Endothelial cell of umbilical vein (primary cell): ENCODE measurements around the gene GLP1R. TPM values are rescaled to one million over a fixed set of nuclear protein-coding genes. Genes with fewer than 3 reads are reported as not detected.

Experiments
- BruUV-seq: library from RNA; stranded (reverse); fragments of 400-500 nt; replicated peaks from 2 replicates; lab custom pipeline; 2021; lab: Mats Ljungman, UMichigan
- CTCF ChIA-PET: fragments of 300-600, 350-600 bp; sonication (Branson Sonifier 250); formaldehyde crosslinking; loops from one replicate; lab custom pipeline; 2021; ENCODE audit warnings: antibody characterized with exemption, inconsistent platforms; lab: Charles Lee
- POLR2A ChIA-PET: fragments of 300-600, 350-600 bp; sonication (Branson Sonifier 250); formaldehyde crosslinking; loops from one replicate; lab custom pipeline; 2021; ENCODE audit warnings: antibody characterized with exemption, inconsistent platforms; lab: Charles Lee
- DNase-seq: peaks from one replicate; pipeline ENCODE4 v3.0.0-alpha.2; 2011; ENCODE audit warnings: low read depth, low spot score
- FAIRE-seq: peaks from 2 replicates; lab custom pipeline; 2011; peaks lifted over from hg19 to GRCh38; lab: Jason Lieb, UNC
- H2AFZ ChIP-seq: 2 replicates; pipeline ENCODE4 v1.6.0; 2012; ENCODE audit warnings: low read depth, low read length, control low read depth, inconsistent platforms
- H3K27ac ChIP-seq: 2 replicates; pipeline ENCODE4 v1.5.1; 2011; ENCODE audit warnings: low read depth, mild to moderate bottlenecking, control low read depth, low read length, moderate library complexity; ENCODE audit not compliant: insufficient read depth
- H3K27me3 ChIP-seq, 2 experiments: 2 replicates each; pipeline versions ENCODE4 v1.6.0 to v1.6.1; 2011; ENCODE audit warnings: low read length in 2 of 2, mixed read lengths in 1 of 2; ENCODE audit not compliant: control insufficient read depth in 2 of 2, insufficient read depth in 2 of 2
- H3K36me3 ChIP-seq, 2 experiments: 2 replicates in 1 of 2; 3 replicates in 1 of 2; pipeline ENCODE4 v1.5.1; 2011; ENCODE audit warnings: low read length in 2 of 2, mild to moderate bottlenecking in 1 of 2, moderate library complexity in 1 of 2; ENCODE audit not compliant: control insufficient read depth in 2 of 2, insufficient read depth in 2 of 2; ENCODE audit errors: extremely low read depth in 1 of 2
- H3K4me1 ChIP-seq: 3 replicates; pipeline ENCODE4 v1.5.1; 2011; ENCODE audit warnings: mild to moderate bottlenecking, low read length; ENCODE audit not compliant: control insufficient read depth, insufficient read depth; ENCODE audit errors: extremely low read depth
- H3K4me2 ChIP-seq: 2 replicates; pipeline ENCODE4 v1.6.1; 2011; ENCODE audit warnings: low read length, control low read depth, mixed read lengths; ENCODE audit not compliant: insufficient read depth
- H3K4me3 ChIP-seq, 3 experiments: fragments of 200-600 bp in 1 of 3; sonication (generic), shearing (Covaris generic) in 1 of 3; replicated peaks in 1 of 3; 2 replicates each; pipeline ENCODE4 v1.5.1; 2011 to 2016; ENCODE audit warnings: control low read depth in 3 of 3, low read length in 3 of 3, mild to moderate bottlenecking in 2 of 3, inconsistent platforms in 1 of 3, low read depth in 1 of 3, moderate library complexity in 1 of 3; ENCODE audit not compliant: insufficient read depth in 1 of 3
- H3K79me2 ChIP-seq: 2 replicates; pipeline ENCODE4 v1.6.0; 2012; ENCODE audit warnings: low read length, inconsistent platforms; ENCODE audit not compliant: control insufficient read depth, insufficient read depth
- H3K9ac ChIP-seq: replicated peaks from 2 replicates; pipeline ENCODE3; 2011; ENCODE audit warnings: low read length, control low read depth; ENCODE audit not compliant: insufficient read depth; ENCODE audit errors: extremely low read depth
- H3K9me1 ChIP-seq: replicated peaks from 3 replicates; pipeline ENCODE4 v1.6.0; 2011; ENCODE audit warnings: mild to moderate bottlenecking, low read length; ENCODE audit not compliant: control insufficient read depth, insufficient read depth; ENCODE audit errors: extremely low read depth
- H3K9me3 ChIP-seq: replicated peaks from 2 replicates; pipeline ENCODE4 v1.5.1; 2012; ENCODE audit warnings: low read length, inconsistent platforms; ENCODE audit not compliant: control insufficient read depth, insufficient read depth
- H4K20me1 ChIP-seq: replicated peaks from 2 replicates; pipeline ENCODE3; 2011; ENCODE audit warnings: mild to moderate bottlenecking, low read length; ENCODE audit not compliant: control insufficient read depth, insufficient read depth; ENCODE audit errors: extremely low read depth
- EZH2 ChIP-seq: IDR thresholded peaks from 2 replicates; pipeline ENCODE4 v1.6.1; 2012; ENCODE audit warnings: borderline replicate concordance, low read depth, mild to moderate bottlenecking, moderate library complexity, low read length, inconsistent platforms; ENCODE audit not compliant: severe bottlenecking
- FOS ChIP-seq: IDR thresholded peaks from 2 replicates; pipeline ENCODE4 v1.6.1; 2011; ENCODE audit warnings: mild to moderate bottlenecking, low read length, moderate library complexity, borderline replicate concordance; ENCODE audit not compliant: insufficient read depth
- GATA2 ChIP-seq: IDR thresholded peaks from 2 replicates; pipeline ENCODE4 v1.7.0; 2011; ENCODE audit warnings: low read depth, mild to moderate bottlenecking, moderate library complexity, mixed read lengths, low read length; ENCODE audit not compliant: insufficient read length, insufficient read depth
- JUN ChIP-seq: IDR thresholded peaks from 2 replicates; pipeline ENCODE4 v1.6.1; 2011; ENCODE audit warnings: borderline replicate concordance, low read depth; ENCODE audit not compliant: insufficient read length, insufficient read depth
- MYC ChIP-seq: IDR thresholded peaks from one replicate; pipeline ENCODE4 v1.6.1; 2011; ENCODE audit warnings: mild to moderate bottlenecking, low read depth, low read length
- POLR2A ChIP-seq: IDR thresholded peaks from 2 replicates; pipeline ENCODE4 v1.6.1; 2012; ENCODE audit warnings: low read depth, mild to moderate bottlenecking, control low read depth, low read length
- POLR2AphosphoS5 ChIP-seq: IDR thresholded peaks from 2 replicates; pipeline ENCODE4 v1.6.1; 2012; ENCODE audit warnings: low read depth, mild to moderate bottlenecking, control low read depth, low read length, moderate library complexity; ENCODE audit not compliant: insufficient read depth
- dilution Hi-C: fragments of 300-500 bp; cut with MboI; formaldehyde crosslinking; loops from one replicate; pipeline ENCODE4 v1.15.0; 2019; ENCODE audit warnings: low sequenced_read_pairs; ENCODE audit not compliant: extremely low pct_ligation_motif_present
- intact Hi-C: fragments of 100-400 bp; cut with micrococcal nuclease; formaldehyde crosslinking; loops from one replicate; pipeline ENCODE4 v1.10.0; 2022
- polyA plus RNA-seq, 4 experiments: library from polyadenylated mRNA; depleted of rRNA in 3 of 4; stranded (reverse) in 3 of 4; unstranded in 1 of 4; fragments of >200 nt; gene quantifications; 2 replicates each; pipeline versions ENCODE4 v1.2.1 to v1.2.3, GENCODE V29; 2011 to 2012; ENCODE audit warnings: missing spikeins in 1 of 4
- total RNA-seq: library from RNA; stranded (reverse); gene quantifications from 2 replicates; pipeline ENCODE4 v1.2.3, GENCODE V29; 2021
- TF ChIP-seq, protein P1 (sequence below), 2 donors: IDR thresholded peaks; 1 replicate in 1 of 2; 2 replicates in 1 of 2; pipeline ENCODE4 v1.5.1; 2011; ENCODE audit warnings: low read length in 2 of 2, mild to moderate bottlenecking in 2 of 2, moderate library complexity in 2 of 2, control low read depth in 1 of 2, inconsistent platforms in 1 of 2, low read depth in 1 of 2; ENCODE audit not compliant: insufficient read depth in 1 of 2; ENCODE audit errors: extremely low read depth in 1 of 2
- TF ChIP-seq, protein P2 (sequence below): IDR thresholded peaks from 2 replicates; pipeline ENCODE4 v1.6.1; 2011; ENCODE audit not compliant: insufficient read depth, insufficient read length

The GLP1R gene
- total and polyA plus RNA-seq, 2 donors (not counting 3 experiments of a cell fraction or from before 2014, with no cell fraction given) = not detected

DNA sequence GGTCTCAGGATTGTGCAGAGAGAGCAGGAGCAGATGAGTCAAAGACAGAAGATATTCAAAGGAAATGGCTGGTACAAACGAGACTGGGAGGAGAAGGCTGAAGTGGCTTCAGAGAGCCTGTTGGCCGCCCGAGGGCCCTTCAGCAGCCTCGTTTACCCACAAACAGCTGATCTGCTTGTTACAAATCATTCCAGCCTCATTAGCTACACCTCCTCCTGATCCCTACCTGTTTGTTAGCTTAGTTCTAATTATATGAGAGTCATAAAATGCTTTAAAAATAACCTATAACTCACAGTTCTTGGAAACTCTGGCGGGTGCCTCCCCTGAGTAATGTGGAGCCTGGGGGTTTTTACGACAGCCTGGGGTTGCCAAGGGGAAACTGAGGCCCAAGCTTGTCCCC is 12.6 kb downstream of the GLP1R start:
- no peak overlapping the region for H2AFZ ChIP-seq
- FAIRE-seq = no peak
- no TSS peak for BruUV-seq
- dilution Hi-C loops = no loop called here
- CTCF ChIA-PET = interaction anchor here (2.0 kb wide), 1 partner anchor 10 kb away, joined by 6 read pairs; no protein-coding TSS in a partner anchor
- H3K9me1 ChIP-seq = no peaks in the 10 kb centered on the region
- TF ChIP-seq FOS (no peak), POLR2AphosphoS5 (no peak), MYC (no peak), GATA2 (no peak), POLR2A (no peak), JUN (no peak), EZH2 (no peak)
- TF ChIP-seq, protein P1, sequence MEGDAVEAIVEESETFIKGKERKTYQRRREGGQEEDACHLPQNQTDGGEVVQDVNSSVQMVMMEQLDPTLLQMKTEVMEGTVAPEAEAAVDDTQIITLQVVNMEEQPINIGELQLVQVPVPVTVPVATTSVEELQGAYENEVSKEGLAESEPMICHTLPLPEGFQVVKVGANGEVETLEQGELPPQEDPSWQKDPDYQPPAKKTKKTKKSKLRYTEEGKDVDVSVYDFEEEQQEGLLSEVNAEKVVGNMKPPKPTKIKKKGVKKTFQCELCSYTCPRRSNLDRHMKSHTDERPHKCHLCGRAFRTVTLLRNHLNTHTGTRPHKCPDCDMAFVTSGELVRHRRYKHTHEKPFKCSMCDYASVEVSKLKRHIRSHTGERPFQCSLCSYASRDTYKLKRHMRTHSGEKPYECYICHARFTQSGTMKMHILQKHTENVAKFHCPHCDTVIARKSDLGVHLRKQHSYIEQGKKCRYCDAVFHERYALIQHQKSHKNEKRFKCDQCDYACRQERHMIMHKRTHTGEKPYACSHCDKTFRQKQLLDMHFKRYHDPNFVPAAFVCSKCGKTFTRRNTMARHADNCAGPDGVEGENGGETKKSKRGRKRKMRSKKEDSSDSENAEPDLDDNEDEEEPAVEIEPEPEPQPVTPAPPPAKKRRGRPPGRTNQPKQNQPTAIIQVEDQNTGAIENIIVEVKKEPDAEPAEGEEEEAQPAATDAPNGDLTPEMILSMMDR (IDR thresholded peaks at IDR 0.05; ENCODE audit: extremely low read depth in 1 of 2, insufficient read depth in 1 of 2, low read depth in 1 of 2, low read length in 2 of 2) = no peak
- TF ChIP-seq, protein P2, sequence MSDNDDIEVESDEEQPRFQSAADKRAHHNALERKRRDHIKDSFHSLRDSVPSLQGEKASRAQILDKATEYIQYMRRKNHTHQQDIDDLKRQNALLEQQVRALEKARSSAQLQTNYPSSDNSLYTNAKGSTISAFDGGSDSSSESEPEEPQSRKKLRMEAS = no peak
- H3K27ac ChIP-seq = no peak overlapping the region
- DNase-seq = no peak
- no peak overlapping the region for H3K4me2 ChIP-seq
- intact Hi-C loops = no loop called here
- no peaks in the 10 kb centered on the region for H4K20me1 ChIP-seq
- no peaks in the 10 kb centered on the region for H3K36me3 ChIP-seq
- H3K27me3 ChIP-seq = peaks cover 0 to 4% of the 10 kb centered on the region in 2 experiments
- H3K4me1 ChIP-seq = no peaks in the 10 kb centered on the region
- H3K9me3 ChIP-seq = no peaks in the 10 kb centered on the region
- H3K4me3 ChIP-seq = no peak overlapping the region
- no peak overlapping the region for H3K9ac ChIP-seq
- no peaks in the 10 kb centered on the region for H3K79me2 ChIP-seq
- POLR2A ChIA-PET = no interaction called here
